Measurements from ENCODE around the gene PCED1B.
A peak's percentile ranks its signal among the peaks of the same experiment; 100 is the strongest.
"Not testable (repeated sequence)": the region's sequence is repeated elsewhere in the genome, so short reads cannot be mapped to it uniquely, and the experiment has no call there.

The PCED1B gene

DNA sequence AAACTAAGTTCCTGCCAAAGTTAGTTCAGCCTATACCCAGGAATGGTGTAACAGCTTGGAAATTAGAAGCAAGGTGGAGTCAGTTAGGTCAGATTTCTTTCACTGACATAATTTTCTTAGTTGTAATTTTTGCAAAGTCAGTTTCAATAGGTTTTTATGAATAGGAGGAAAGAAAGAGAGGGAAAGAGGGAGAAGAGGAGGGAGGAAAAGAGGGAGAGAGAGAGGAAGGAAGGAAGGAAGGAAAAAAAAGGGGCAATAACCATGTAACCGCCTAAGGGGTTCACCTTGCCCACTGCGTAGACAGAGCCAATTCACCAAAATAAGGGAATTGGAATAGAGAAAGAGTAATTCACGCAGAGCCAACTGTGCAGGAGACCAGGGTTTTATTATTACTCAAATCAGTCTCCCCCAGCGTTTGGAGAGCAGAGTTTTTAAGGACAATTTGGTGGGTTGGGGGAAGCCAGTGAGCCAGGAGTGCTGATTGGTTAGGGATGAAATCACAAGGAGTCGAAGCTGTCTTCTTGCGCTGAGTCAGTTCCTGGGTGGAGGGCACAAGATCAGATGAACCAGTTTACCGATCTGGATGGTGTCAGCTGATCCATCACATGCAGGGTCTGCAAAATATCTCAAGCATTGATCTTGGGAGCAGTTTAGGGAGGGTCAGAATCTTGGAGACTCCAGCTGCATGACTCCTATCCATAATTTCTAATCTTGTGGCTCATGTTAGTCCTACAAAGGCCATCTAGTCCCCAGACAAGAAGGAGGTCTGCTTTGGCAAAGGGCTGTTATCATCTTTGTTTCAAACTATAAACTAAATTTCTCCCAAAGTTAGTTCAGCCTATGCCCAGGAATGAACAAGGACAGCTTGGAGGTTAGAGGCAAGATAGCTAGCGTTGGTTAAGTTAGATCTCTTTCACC lies 126.4 kb downstream of the PCED1B start:
- H3K4me1 Mint-ChIP-seq (ENCODE audit: low read depth) = peaks cover 86% of the 10 kb centered on the region
- peaks cover 49% of the 10 kb centered on the region for H3K36me3 Mint-ChIP-seq

GRCh38 chr12:47206450-47207339 lies 127.3 kb downstream of the PCED1B start:
- peak overlapping the region; percentile 99 for H3K27ac Mint-ChIP-seq
- no peaks in the 10 kb centered on the region for H3K27me3 Mint-ChIP-seq
- H3K4me1 Mint-ChIP-seq (ENCODE audit: low read depth) = peaks cover 83% of the 10 kb centered on the region
- peaks cover 51% of the 10 kb centered on the region for H3K36me3 Mint-ChIP-seq
- peak overlapping the region; percentile 98 for H3K4me3 Mint-ChIP-seq
- no peaks in the 10 kb centered on the region for H3K9me3 Mint-ChIP-seq (ENCODE audit: low read depth)

More for the DNA sequence above, 126.4 kb downstream of the PCED1B start:
- Mint-ChIP-seq H3K27me3 (no peaks in the 10 kb centered on the region), H3K4me3 (peak overlapping the region; percentile 98), H3K27ac (peak overlapping the region; percentile 99), H3K9me3 (ENCODE audit: low read depth) (no peaks in the 10 kb centered on the region)

DNA sequence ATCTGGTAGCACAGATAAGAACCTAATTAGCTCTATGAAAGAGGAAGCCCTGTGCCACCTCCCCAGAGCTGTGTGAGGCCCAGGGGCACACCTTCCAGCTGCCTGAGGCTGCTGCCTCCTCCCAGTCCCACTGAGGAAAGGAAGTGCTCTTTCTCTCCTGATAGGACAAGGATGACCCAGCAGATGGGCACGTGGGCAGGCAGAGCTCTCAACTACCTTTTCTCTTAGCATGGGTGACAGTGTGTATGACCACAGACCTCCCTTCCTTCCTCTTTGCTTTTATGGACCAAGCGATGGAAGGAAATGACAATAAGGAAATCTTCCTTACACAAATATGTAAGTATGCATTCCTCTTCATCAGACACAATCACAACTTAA lies 127.9 kb downstream of the PCED1B start:
- peaks cover 78% of the 10 kb centered on the region for H3K4me1 Mint-ChIP-seq (ENCODE audit: low read depth)
- H3K36me3 Mint-ChIP-seq = peaks cover 53% of the 10 kb centered on the region
- H3K27me3 Mint-ChIP-seq = no peaks in the 10 kb centered on the region
- peak overlapping the region; percentile 98 for H3K4me3 Mint-ChIP-seq
- no peaks in the 10 kb centered on the region for H3K9me3 Mint-ChIP-seq (ENCODE audit: low read depth)
- peak overlapping the region; percentile 99 for H3K27ac Mint-ChIP-seq

DNA sequence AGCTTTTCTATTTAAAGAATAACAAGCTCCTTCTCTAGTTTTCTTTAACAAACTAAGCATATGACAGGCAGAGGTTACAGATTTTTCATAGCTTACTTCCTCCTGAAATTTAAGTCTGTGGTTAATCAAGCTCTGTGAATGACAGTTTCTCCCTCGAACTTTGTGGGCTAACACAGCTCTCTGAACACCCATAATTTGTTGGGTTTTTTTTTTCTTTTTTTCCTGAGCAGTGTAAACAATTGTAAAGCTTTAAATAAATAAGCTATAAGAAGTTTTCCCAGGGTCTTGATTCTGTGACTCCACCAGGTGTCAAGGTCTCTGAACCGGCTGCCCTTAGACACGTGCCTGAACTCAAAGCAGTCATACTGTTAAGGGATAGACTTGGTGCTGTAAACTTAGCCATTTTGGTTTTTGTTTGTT lies 128.4 kb downstream of the PCED1B start:
- Mint-ChIP-seq H3K36me3 (peaks cover 55% of the 10 kb centered on the region), H3K27ac (peak overlapping the region; percentile 99), H3K4me1 (ENCODE audit: low read depth) (peaks cover 76% of the 10 kb centered on the region), H3K9me3 (ENCODE audit: low read depth) (no peaks in the 10 kb centered on the region), H3K4me3 (peak overlapping the region; percentile 98), H3K27me3 (no peaks in the 10 kb centered on the region)

- H3K36me3 Mint-ChIP-seq = peaks cover 62% of the 10 kb centered on the region
- H3K4me3 Mint-ChIP-seq = peak overlapping the region; percentile 98
- no peaks in the 10 kb centered on the region for H3K27me3 Mint-ChIP-seq
- no peaks in the 10 kb centered on the region for H3K9me3 Mint-ChIP-seq (ENCODE audit: low read depth)
- peaks cover 70% of the 10 kb centered on the region for H3K4me1 Mint-ChIP-seq (ENCODE audit: low read depth)
- H3K27ac Mint-ChIP-seq = peak overlapping the region; percentile 99
Observed at GRCh38 chr12:47209014-47209413, 129.6 kb downstream of the PCED1B start.

- H3K4me1 Mint-ChIP-seq (ENCODE audit: low read depth) = peaks cover 54% of the 10 kb centered on the region
- H3K4me3 Mint-ChIP-seq = peak overlapping the region; percentile 98
- peaks cover 51% of the 10 kb centered on the region for H3K36me3 Mint-ChIP-seq
- no peaks in the 10 kb centered on the region for H3K9me3 Mint-ChIP-seq (ENCODE audit: low read depth)
- H3K27ac Mint-ChIP-seq = peak overlapping the region; percentile 99
- no peaks in the 10 kb centered on the region for H3K27me3 Mint-ChIP-seq
Observed at GRCh38 chr12:47210776-47211175, 131.4 kb downstream of the PCED1B start.

DNA sequence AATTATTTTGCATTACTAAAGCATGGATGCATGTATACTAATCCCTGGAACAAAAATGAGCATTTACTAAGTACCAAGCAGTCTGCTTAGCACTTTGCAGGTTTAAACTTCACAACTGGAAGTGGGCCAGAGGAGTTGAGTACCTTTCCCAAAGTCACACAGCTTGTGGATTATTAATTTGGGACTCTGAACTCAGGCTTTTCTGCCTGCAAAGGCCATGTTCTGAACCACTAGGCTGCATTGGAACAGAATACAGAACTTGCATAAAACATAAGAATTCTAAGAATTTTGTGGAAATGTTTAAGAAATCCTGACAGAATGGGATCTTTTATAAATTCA lies 133.2 kb downstream of the PCED1B start:
- H3K9me3 Mint-ChIP-seq (ENCODE audit: low read depth) = no peaks in the 10 kb centered on the region
- H3K27ac Mint-ChIP-seq = peak overlapping the region; percentile 99
- H3K36me3 Mint-ChIP-seq = peaks cover 46% of the 10 kb centered on the region
- peaks cover 35% of the 10 kb centered on the region for H3K4me1 Mint-ChIP-seq (ENCODE audit: low read depth)
- H3K4me3 Mint-ChIP-seq = peak overlapping the region; percentile 98
- H3K27me3 Mint-ChIP-seq = no peaks in the 10 kb centered on the region

GRCh38 chr12:47213396-47213795 lies 134.0 kb downstream of the PCED1B start:
- peak overlapping the region; percentile 98 for H3K4me3 Mint-ChIP-seq
- no peaks in the 10 kb centered on the region for H3K27me3 Mint-ChIP-seq
- peaks cover 36% of the 10 kb centered on the region for H3K4me1 Mint-ChIP-seq (ENCODE audit: low read depth)
- peak overlapping the region; percentile 99 for H3K27ac Mint-ChIP-seq
- H3K36me3 Mint-ChIP-seq = peaks cover 49% of the 10 kb centered on the region
- no peaks in the 10 kb centered on the region for H3K9me3 Mint-ChIP-seq (ENCODE audit: low read depth)

DNA sequence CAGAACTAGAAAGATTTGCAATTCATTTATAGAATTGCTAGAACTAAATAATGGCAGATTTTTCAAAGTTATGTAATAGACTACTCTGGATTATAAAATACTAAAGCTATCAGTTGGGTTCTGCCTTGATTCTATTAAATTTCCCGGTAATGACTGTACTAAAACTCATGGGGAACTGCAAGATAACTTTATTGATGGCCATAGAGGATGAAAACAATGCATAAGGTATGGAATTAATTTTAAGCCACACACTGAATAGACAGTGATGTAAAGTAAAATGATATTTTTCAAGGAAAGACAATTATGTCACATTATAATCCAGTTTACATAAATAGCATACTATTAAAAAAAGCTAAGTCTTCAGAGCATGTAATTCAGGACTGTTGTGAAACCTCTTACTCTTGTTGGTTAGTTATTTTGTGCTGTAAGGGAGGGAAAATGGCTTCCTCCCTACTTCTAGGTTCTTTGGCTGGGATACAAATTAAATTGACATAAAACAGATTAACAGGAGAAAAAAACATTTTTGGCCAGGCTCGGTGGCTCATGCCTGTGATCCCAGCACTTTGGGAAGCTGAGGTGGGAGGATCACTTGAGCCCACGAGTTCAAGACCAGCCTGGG lies 134.7 kb downstream of the PCED1B start:
- Mint-ChIP-seq H3K4me3 (peak overlapping the region; percentile 98), H3K27ac (peak overlapping the region; percentile 99), H3K27me3 (no peaks in the 10 kb centered on the region), H3K9me3 (ENCODE audit: low read depth) (no peaks in the 10 kb centered on the region), H3K36me3 (peaks cover 44% of the 10 kb centered on the region), H3K4me1 (ENCODE audit: low read depth) (peaks cover 33% of the 10 kb centered on the region)

GRCh38 chr12:47214771-47215170 lies 135.3 kb downstream of the PCED1B start:
- no peaks in the 10 kb centered on the region for H3K27me3 Mint-ChIP-seq
- no peaks in the 10 kb centered on the region for H3K9me3 Mint-ChIP-seq (ENCODE audit: low read depth)
- peak overlapping the region; percentile 98 for H3K4me3 Mint-ChIP-seq
- peaks cover 33% of the 10 kb centered on the region for H3K4me1 Mint-ChIP-seq (ENCODE audit: low read depth)
- peaks cover 44% of the 10 kb centered on the region for H3K36me3 Mint-ChIP-seq
- peak overlapping the region; percentile 99 for H3K27ac Mint-ChIP-seq

DNA sequence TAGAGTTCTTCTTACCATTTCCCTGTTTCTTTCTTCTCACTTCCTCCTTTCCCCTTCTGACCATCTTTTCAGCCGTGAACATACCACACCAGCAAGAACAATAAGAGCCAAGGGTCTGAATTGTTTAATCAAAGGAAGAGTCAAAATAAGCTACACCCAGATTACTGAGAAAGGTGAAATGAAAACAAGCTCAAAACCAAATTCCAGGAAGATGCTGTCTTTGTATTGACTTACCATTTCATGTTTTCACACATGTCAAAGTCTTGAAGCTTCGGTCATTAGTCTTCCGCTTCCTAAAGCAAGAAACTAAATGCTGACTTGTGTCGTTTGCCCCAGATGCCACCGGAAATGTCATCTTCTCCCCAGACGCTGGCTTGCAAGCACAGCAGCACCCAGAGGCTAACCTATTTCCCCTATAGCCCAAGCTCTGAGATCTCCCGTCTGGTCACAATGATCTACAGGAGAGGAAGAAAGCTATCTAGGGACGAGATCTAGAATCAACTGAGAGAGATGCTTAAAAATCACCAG lies 136.8 kb downstream of the PCED1B start:
- no peaks in the 10 kb centered on the region for H3K9me3 Mint-ChIP-seq (ENCODE audit: low read depth)
- H3K4me1 Mint-ChIP-seq (ENCODE audit: low read depth) = peaks cover 32% of the 10 kb centered on the region
- H3K27ac Mint-ChIP-seq = peak overlapping the region; percentile 99
- no peaks in the 10 kb centered on the region for H3K27me3 Mint-ChIP-seq
- peaks cover 41% of the 10 kb centered on the region for H3K36me3 Mint-ChIP-seq
- peak overlapping the region; percentile 98 for H3K4me3 Mint-ChIP-seq

DNA sequence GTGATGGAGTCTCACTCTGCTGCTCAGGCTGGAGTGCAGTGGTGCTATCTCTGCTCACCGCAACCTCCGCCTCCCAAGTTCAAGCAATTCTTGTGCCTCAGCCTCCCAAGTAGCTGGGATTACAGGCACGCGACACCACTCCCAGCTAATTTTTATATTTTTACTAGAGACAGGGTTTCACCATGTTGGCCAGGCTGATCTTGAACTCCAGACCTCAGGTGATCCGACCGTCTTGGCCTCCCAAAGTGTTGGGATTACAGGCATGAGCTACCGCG lies 138.1 kb downstream of the PCED1B start:
- H3K27ac Mint-ChIP-seq = peak overlapping the region; percentile 99
- H3K27me3 Mint-ChIP-seq; H3K9me3 Mint-ChIP-seq (ENCODE audit: low read depth): not testable (repeated sequence)
- peak overlapping the region; percentile 98 for H3K4me3 Mint-ChIP-seq
- peaks cover 39% of the 10 kb centered on the region for H3K4me1 Mint-ChIP-seq (ENCODE audit: low read depth)
- H3K36me3 Mint-ChIP-seq = peaks cover 40% of the 10 kb centered on the region

GRCh38 chr12:47218191-47218654 lies 138.8 kb downstream of the PCED1B start:
- peaks cover 43% of the 10 kb centered on the region for H3K36me3 Mint-ChIP-seq
- peak overlapping the region; percentile 98 for H3K4me3 Mint-ChIP-seq
- peak overlapping the region; percentile 99 for H3K27ac Mint-ChIP-seq
- peaks cover 44% of the 10 kb centered on the region for H3K4me1 Mint-ChIP-seq (ENCODE audit: low read depth)
- H3K9me3 Mint-ChIP-seq (ENCODE audit: low read depth) = no peaks in the 10 kb centered on the region
- H3K27me3 Mint-ChIP-seq = no peaks in the 10 kb centered on the region

DNA sequence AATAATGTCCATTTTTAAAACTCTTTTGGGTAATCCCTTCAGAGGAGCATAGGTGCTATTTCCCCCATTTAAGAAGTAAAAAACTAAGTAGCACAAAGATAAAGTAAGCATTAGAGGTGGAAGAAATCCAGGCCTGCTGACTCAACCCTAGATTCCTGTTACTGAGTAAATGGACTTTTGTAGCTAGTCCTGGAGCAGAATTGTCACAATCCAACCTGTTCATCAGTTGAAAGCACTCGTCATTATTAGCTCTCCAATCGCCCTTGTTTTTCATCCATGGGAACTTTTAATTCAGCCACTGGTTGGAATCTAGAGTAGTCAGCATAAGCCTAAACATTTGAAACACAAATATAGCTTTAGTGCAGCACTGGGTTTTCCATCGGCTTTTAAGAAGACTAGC lies 139.8 kb downstream of the PCED1B start:
- Mint-ChIP-seq H3K4me3 (peak overlapping the region; percentile 98), H3K9me3 (ENCODE audit: low read depth) (no peaks in the 10 kb centered on the region), H3K27ac (peak overlapping the region; percentile 99), H3K27me3 (no peaks in the 10 kb centered on the region), H3K36me3 (peaks cover 41% of the 10 kb centered on the region), H3K4me1 (ENCODE audit: low read depth) (peaks cover 51% of the 10 kb centered on the region)

Data from activated naive CD8-positive, alpha-beta T cell (primary cell).